ENCODE measurements around the gene CHST12.
A peak's percentile ranks its signal among the peaks of the same experiment; 100 is the strongest.
"Not testable (repeated sequence)": the region's sequence is repeated elsewhere in the genome, so short reads cannot be mapped to it uniquely, and the experiment has no call there.

CHST12 gene

DNA sequence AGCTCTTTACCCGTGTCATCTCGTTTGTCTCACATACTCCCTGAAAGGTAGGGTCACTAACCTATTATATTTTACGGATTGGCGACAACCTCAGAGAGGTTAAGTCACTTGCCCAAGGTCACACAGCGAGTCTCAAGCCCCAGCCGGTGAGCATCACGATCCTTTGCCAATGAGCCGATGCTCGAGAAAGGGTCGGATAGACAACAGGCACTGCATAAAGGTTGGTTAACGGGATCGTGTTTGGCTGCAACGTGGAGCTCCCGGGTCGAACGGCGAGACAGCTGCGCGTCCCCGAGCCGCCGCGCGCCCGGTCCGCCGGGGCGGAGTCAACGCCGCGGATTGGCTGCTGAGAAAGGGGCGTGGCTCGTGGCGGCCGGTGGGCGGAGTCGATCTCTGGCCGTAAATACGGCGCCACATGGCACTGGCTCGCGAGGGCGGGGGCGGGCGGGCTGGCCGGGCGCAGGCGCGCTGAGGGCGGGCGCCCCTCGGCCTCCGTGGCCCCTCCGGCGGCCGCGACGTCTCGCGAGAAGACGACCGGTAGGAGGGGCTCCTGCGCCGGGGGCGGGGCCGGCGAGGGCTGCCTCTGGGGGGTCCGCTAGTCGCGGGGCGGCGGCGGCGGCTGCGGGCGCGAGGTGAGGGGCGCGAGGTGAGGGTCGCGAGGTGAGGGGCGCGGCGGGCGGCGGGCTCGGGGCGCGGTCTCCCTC, at the start of gene CHST12:
Gene CHST12 (plus strand): TSS at position 598 of the 704 bp plus-strand sequence. CDS start 29,029 bp downstream, outside the sequence.
- peak; percentile 88 to 91 for DNase-seq (ENCODE audit: low read depth in 2 of 2)

DNA sequence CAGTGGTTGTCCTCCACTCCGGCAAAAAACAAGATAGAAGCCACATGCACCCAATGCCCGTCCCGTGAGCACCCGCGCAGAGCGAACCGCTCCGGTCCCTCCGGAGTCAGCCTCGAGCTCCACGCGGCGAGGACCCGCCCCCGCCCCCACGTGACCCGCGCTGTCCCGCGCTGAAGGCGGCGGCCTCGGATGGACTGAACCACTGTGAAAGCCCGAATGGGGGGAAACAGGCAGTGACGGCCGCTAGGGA, 49.5 kb upstream of the CHST12 start:
- DNase-seq (ENCODE audit: low read depth in 2 of 2): peak; percentile 76 to 82

DNA sequence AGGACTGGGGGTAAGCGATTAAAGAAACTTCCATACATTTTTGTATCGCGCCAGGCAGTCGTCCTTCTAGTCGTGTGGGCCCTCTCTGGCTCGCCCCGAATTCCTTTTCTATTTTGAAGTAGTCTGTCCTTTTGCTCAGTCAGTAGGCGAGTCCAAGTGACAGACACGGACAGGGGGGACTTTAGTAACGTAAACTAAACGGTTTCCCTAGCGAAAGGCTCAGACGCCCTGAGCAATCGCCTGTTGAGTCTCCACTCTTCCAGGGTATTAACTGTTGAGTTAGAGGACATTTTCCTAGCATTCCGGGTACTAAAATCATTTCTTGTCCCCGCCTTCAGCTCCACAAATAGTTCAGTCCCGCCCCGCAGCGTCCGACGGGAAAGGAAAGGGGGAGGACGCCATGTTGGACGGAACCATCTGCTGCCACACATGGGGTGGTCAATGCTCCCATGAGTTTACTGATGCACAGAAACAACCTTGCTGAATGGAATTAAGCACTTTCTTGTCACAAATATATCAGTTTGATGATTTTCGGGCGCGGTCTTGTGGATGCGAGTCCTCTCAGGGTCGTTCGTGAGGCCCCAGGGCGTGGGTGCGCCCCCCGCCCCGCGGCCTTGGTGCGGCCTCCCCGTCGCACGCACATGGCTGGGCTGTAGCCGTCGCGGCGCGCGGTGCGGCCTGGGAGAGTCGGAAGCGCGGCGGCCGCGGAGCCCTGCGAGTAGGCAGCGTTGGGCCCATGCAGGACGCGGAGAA, 49.0 kb upstream of the CHST12 start, which contains the start of gene EIF3B:
Gene EIF3B (plus strand): TSS at position 642 of the 753 bp plus-strand sequence. CDS start 95 bp downstream, at position 737.
- DNase-seq (ENCODE audit: low read depth in 2 of 2): peak; percentile 71 to 79

DNA sequence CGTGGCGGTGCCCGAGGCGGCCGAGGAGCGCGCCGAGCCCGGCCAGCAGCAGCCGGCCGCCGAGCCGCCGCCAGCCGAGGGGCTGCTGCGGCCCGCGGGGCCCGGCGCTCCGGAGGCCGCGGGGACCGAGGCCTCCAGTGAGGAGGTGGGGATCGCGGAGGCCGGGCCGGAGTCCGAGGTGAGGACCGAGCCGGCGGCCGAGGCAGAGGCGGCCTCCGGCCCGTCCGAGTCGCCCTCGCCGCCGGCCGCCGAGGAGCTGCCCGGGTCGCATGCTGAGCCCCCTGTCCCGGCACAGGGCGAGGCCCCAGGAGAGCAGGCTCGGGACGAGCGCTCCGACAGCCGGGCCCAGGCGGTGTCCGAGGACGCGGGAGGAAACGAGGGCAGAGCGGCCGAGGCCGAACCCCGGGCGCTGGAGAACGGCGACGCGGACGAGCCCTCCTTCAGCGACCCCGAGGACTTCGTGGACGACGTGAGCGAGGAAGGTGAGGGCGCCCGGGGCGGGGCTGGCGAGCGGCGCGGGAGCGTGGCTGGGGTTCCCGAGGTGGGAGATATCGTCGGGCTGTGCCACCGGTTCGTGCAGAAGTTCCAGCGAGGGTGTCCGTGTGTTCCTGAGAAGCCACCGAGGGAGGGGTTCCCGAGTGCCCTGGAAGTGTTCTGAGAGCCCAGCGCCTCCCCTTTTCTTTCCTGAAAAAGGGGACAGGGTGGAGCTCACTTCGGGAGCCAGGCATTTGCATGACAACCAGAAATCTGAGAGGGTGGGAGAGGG, 48.3 kb upstream of the CHST12 start:
- DNase-seq (ENCODE audit: low read depth in 2 of 2): no peak

DNA sequence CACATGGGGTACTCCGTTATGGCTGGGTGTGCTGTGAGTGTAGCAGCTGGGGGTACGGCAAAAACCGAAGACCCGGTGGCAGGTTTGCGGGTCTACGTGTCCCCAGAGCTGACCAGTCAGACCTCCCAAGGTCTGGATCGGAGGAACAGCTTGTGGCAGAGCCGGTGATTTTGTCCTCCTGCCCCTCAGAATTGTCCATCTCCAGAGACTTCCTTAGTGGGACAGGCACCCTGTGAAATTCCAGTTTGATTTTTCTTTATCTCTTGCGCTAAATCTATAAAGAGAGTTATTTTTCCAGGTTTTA, 47.8 kb upstream of the CHST12 start:
- no peak for DNase-seq (ENCODE audit: low read depth in 2 of 2)

DNA sequence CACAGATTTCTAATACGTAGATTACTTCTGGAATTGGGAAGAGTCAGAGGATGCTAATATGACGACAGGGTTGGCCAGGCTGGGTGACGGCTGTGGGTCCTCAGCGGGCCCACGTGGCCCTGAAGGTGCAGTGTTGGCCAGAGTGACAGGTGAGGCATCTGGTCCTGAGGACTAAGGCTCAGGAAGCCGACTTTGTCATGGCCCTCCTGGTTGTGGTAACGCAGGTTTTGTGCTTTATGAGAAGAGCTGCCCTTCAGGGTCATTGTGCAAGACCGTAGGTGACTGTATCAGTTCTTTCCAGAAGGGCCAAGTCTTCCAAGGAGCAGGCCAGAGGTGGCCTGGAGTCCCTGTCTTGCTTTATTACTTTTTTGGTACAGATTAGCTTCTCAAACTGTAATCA, 46.2 kb upstream of the CHST12 start:
- DNase-seq (ENCODE audit: low read depth in 2 of 2): no peak

DNA sequence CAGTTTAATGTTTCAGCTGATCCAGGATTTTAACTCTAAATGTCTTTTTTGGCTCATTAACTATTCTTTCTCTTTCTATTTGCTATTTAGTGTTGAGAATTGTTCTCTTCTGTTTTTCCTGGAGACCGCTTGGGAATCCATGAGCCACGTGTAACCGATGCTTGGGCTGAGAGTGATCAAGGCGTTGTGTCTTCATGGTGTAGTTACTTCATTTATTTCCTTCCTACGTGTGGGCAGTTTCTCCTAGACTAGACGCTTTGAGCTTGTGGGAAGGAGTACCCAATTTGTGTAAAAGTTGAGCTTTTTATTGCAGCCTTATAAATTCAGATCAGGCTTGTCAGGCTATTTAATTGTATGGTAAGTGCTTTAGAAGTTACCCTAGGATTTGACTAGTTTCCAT, 45.8 kb upstream of the CHST12 start:
- DNase-seq (ENCODE audit: low read depth in 2 of 2): no peak

DNA sequence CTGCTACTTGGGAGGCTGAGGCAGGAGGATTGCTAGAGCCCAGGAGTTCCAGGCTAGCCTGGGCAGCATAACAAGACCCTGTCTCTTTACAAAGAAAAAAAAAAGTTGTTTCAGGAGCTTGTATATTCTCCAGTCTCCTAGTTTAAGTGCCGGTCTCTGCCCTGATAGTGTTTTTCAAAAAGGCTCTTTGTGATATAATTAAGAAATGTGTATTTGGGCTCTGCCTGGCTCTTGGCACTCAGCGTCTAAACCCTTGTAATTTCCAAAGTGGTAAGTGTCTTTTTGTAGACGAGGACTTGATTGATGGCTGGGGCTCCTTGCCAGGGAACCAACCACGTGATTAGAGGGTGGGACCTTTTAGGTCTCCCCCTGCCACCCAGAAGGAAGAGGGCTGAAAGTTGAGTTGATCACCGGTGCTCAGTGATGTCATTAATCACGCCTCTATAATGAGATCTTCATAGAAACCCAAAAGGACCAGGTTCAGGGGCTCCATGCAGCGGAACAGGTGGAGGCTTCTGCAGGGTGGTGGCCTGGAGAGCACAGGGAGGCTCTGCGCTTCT, 44.4 kb upstream of the CHST12 start:
- DNase-seq (ENCODE audit: low read depth in 2 of 2): no peak

DNA sequence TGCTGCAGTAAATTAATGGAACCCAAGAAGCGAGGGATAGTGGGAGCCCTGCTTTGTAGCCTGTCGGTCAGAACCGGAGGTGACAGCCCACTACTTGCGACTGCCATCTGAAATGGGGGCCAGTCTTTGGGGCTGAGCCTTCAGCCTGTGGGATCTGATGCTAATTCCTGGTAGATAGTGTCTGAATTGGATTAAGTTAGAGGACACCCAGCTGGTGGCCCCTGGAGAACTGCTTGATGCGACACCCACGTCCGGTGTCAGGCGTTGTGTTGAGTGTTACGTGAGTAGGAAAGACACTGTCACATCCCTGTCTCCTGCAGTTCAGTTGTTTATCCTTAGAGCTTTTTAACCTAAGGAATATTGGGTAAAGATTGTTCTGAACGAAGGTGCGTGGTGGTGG, 43.8 kb upstream of the CHST12 start:
- DNase-seq (ENCODE audit: low read depth in 2 of 2): no peak

DNA sequence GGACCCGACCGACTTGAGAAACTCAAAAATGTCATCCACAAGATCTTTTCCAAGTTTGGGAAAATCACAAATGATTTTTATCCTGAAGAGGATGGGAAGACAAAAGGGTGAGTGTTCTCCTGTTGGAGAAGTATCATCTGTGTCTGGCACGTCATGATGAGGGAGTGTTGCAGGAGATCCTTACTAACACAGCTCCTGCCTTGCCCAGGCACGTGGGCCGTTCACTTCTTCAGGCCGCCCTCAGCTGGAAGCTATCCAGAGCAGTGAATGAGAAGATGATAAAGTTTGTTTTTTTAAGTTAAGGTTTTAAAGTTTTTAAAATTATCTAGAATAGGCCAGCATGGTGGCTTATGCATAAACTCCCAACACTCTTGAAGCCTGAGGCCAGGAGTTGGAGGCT, 42.6 kb upstream of the CHST12 start:
- no peak for DNase-seq (ENCODE audit: low read depth in 2 of 2)

DNA sequence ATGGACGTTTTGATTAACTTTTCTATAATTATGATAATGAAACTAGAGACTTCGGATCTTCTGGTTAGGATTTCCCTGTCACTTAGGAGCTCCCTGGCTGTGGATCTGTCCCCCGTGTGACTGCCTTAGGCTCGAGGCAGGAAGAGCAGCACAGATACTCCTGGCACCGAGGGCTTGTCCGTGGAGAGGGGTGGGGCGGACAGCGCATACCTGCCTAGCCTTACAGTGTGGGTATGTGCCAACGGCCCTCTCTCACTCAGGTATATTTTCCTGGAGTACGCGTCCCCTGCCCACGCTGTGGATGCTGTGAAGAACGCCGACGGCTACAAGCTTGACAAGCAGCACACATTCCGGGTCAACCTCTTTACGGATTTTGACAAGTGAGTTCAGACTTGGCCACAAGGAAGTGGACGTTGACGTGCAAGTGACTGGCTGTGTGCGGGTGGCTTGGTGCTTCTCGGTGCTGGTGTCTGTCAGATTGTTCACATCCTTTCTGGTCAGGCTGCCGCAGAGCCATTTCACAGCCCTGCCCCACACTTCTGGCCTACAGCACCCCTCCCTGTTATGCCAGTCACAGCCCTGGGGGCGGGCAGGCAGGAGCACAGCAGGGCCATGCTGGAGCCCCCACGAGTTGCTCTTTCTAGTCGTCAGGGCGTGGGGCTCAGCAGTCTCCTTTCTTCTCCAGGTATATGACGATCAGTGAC, 40.9 kb upstream of the CHST12 start:
- no peak for DNase-seq (ENCODE audit: low read depth in 2 of 2)

DNA sequence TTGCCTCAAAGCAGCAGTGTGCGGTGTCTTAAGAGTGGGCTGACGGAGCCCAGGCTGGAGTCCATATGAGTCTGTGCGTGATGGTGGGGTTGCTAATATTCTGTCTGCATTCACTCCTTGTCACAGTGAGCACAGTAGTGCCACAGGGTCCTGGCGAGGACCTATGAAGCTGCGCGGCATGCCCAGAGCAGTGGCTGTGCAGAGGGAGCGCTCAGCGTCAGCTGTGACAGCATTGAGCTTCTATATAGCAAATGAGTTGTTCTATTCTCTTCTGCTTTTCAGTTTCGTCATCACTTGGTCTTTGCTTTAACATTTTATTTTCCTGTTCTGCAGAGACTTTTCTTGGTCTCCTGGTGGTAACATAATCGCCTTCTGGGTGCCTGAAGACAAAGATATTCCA, 34.3 kb upstream of the CHST12 start:
- DNase-seq (ENCODE audit: low read depth in 2 of 2): no peak

DNA sequence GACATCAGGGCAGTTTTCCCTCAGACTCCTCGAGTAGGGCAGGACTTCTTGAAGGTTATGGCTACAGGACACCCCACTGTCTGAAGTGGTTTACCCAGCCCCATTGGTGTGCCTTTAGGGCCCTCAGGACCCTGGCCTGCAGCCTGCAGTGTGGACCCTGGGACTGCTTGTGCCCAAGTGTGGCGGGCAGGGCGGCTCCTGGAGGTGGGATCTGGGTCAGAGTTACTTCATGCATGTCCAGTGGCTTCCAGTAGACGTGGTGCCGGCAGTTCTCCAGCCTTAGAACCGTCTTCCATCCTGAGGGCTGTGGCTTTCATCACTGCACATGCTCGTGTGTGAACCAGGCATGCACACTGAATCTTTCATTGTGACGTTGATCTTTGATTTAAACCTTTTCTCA, 32.1 kb upstream of the CHST12 start:
- DNase-seq (ENCODE audit: low read depth in 2 of 2): no peak

DNA sequence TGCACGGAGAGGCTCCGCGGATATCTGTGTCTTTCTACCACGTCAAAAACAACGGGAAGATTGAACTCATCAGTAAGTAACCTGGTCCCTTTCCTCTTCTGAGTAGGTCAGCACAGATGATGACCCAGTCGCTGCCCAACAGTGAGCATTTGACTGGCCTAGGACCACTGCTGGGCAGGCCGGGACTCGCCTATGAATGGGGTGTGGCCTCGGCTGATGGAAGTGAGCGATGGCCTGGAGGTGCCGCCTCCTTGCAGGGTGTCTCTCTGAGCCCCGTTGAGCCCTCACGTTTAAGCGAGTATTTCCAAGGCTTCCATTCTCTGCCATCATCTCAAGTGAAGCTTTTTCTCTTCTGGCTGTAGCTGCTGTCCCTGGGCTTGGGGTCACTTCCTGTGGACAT, 30.7 kb upstream of the CHST12 start:
- DNase-seq (ENCODE audit: low read depth in 2 of 2): no peak

DNA sequence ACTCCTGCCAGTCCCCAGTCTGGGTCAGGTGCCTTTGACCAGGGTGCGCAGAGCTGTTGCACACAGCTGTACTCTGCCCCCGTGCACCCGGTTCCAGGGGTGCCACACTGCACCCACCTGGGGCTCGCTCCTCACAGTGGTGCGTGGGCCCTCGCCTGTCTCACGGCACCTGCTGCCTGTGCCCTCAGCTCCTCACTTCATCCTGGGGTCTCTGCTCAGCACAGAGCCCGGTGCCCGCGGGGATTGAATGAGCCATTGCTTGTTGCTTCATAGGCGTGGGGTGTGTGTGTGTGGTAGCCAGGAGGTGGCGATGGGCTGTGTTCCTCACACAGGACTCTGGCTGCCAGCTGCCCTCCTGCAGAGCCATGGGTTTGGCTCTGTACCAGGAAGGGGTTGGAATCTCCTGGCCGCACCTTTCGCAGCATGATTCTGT, 30.3 kb upstream of the CHST12 start:
- no peak for DNase-seq (ENCODE audit: low read depth in 2 of 2)

DNA sequence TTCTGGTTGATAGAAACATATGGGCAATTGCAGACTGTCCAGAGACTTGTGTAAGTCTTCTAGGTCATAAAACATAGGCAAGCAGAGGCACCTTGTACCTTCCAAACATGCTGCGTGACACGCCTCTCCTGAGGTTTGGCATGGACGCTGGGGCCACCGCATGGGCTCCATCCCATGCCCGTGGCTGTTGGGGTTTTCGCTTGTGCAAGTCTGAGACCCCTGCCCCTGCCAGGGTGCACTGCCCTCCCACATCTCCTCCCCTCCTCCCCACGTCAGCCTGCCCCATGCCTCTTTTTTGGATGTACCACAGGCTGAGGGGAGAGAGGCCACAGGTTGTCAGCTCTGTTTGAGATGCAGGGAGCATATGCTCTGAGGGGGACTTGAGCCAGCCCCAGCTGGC, 29.8 kb upstream of the CHST12 start:
- DNase-seq (ENCODE audit: low read depth in 2 of 2): no peak

DNA sequence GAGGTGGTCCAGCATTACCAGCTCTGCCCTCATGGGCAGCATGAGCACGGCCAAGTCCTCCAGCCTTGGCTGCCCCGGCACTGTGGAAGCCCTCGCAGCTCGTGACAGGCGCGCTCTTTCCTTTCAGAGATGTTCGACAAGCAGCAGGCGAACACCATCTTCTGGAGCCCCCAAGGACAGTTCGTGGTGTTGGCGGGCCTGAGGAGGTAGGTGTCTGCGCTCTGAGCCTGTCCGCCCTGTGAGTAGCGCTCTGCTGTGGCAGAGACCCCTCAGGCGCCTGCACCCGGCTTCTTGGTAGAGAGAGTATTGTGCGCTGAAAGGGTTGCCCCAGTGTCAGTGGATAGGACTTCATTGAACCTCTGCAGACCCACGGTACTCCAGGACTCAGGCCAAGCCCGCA, 29.0 kb upstream of the CHST12 start:
- DNase-seq (ENCODE audit: low read depth in 2 of 2): no peak

DNA sequence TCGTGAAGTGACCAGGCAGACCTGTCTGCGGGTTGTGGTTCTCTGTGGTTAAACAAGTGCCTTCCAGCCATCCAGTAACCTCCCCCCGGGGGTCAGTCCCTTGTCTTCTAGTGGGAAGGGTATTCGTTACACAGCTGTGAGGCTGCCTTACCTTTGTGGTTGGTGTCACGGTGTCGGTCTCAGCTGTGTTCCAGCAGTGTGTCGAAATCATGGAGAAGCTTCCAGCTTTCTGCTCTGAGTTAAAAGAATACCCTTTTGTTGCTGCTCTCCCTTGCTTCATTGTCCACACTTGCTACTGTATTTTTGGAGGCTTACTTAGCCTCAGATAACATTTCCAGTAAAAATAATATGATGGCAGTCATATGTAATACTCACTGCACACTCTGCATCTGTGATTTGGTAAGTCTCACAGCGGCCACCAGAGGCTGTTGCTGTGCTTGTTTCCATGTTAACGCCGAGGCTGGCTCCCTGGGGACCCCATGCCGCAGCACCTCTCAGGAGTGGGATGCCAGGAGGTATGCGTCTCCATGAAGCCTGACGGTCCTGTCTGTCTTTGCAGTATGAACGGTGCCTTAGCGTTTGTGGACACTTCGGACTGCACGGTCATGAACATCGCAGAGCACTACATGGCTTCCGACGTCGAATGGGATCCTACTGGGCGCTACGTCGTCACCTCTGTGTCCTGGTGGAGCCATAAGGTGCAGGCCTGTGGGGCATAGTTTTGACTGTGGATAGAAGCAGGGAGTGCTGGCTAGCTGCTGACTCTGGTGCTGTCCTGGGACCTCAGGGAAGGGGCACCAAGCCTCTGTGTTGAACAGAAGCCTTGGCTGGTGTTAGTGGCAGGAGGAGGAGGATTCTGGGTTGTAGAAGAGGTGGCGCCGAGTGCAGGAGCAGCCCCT, 28.3 kb upstream of the CHST12 start:
- no peak for DNase-seq (ENCODE audit: low read depth in 2 of 2)

DNA sequence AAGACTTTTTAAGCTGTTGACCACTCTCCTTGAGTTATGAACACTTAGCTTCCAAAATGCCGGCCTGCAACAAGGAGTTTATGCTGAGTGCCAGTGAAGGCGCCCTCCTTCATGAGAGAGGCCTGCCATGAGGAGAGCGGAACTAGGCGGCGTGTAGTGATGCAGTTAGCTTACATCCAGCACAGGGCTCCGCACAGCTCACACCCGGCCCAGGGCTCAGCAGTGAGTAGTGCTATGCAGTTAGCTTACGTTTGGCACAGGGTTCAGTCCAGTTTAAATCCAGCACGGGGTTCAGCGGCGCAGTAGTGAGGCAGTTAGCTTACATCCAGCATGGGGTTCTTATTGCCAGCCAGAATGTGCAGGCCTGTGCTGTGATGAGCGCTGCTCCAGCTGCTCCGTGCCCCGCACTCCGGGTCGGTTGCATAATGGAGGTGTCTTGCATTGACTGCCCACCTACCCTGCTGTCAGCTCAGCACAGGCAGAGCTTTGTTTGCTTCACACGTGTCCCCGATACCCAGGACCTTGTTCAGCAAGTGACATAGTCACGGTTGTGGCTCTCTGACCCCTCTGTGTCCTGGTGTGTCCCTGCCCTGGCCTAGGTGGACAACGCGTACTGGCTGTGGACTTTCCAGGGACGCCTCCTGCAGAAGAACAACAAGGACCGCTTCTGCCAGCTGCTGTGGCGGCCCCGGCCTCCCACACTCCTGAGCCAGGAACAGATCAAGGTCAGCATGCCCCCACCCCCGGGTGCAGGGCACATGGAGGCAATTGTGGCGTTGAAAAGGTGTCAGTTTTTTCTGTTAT, 26.9 kb upstream of the CHST12 start:
- no peak for DNase-seq (ENCODE audit: low read depth in 2 of 2)

DNA sequence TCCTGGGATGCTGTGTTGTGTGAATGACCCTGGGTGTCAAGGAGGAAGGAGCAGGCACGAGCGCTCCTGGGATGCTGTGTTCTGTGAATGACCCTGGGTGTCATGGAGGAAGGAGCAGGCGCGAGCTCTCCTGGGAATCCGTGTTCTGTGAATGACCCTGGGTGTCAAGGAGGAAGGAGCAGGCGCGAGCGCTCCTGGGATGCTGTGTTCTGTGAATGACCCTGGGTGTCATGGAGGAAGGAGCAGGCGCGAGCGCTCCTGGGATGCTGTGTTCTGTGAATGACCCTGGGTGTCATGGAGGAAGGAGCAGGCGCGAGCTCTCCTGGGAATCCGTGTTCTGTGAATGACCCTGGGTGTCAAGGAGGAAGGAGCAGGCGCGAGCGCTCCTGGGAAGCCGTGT, 25.9 kb upstream of the CHST12 start:
- not testable (repeated sequence) for DNase-seq (ENCODE audit: low read depth in 2 of 2)

Measured in stimulated activated CD8-positive, alpha-beta memory T cell treated with anti-CD3 and anti-CD28 coated beads, Interleukin-2, amount 100 ng/mL, for 1 hour (primary cell).